ENCODE measurements around the gene SLC5A12. TPM values are rescaled to one million over a fixed set of nuclear protein-coding genes. Genes with fewer than 3 reads are reported as not detected.
"Not testable (repeated sequence)": the region's sequence is repeated elsewhere in the genome, so short reads cannot be mapped to it uniquely, and the experiment has no call there.

The SLC5A12 gene
- total RNA-seq, 1 donor from 2014 or later = not detected

DNA sequence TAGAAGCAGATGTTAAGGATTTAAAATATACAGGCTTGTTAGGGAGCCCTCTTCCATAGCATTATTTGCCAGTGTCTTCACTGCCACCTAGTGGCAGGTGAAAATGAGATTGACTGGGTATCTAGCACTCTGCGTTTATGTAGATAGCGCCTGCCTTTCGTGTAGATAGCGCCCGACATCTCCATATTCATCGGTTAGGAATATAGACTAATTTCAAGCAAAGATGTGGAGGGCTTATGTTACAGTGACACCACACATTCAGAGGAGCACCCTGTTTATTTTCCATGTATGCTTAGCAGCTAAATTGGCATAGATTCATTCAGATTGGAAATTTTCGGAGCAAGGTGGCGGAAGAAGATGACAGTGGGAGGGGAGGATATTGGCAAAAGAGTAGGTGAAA lies 72.0 kb downstream of the SLC5A12 start:
- Histone ChIP-seq H3K9me3 (no peaks in the 10 kb centered on the region), H3K27ac (no peak overlapping the region), H3K4me3 (no peak overlapping the region), H3K4me1 (no peaks in the 10 kb centered on the region), H3K36me3 (no peaks in the 10 kb centered on the region), H3K27me3 (ENCODE audit: low read depth) (no peaks in the 10 kb centered on the region)
- TF ChIP-seq, protein P1, sequence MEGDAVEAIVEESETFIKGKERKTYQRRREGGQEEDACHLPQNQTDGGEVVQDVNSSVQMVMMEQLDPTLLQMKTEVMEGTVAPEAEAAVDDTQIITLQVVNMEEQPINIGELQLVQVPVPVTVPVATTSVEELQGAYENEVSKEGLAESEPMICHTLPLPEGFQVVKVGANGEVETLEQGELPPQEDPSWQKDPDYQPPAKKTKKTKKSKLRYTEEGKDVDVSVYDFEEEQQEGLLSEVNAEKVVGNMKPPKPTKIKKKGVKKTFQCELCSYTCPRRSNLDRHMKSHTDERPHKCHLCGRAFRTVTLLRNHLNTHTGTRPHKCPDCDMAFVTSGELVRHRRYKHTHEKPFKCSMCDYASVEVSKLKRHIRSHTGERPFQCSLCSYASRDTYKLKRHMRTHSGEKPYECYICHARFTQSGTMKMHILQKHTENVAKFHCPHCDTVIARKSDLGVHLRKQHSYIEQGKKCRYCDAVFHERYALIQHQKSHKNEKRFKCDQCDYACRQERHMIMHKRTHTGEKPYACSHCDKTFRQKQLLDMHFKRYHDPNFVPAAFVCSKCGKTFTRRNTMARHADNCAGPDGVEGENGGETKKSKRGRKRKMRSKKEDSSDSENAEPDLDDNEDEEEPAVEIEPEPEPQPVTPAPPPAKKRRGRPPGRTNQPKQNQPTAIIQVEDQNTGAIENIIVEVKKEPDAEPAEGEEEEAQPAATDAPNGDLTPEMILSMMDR (IDR thresholded peaks at IDR 0.05) = peak; percentile 56
- intact Hi-C loops (cut with DNase I) = no loop called here
- peak; percentile 77 to 89 for ATAC-seq
- DNase-seq = no peak

DNA sequence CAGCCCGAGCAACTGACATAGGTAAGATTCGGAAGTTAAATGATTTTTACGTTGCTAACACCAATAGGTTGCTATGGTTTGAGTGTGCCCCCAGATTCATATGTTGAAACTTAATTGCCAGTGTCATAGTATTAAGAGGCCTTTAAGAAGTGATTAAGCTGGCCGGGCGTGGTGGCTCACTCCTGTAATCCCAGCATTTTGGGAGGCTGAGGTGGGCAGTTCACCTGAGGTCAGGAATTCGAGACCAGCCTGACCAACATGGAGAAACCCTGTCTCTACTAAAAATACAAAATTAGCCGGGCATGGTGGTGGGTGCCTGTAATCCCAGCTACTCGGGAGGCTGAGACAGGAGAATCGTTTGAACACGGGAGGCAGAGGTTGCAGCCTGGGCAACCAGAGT lies 78.5 kb downstream of the SLC5A12 start:
- H3K9me3 ChIP-seq; ATAC-seq; intact Hi-C loops (cut with DNase I); DNase-seq; H3K27ac ChIP-seq; H3K4me1 ChIP-seq; H3K4me3 ChIP-seq; H3K36me3 ChIP-seq; H3K27me3 ChIP-seq (ENCODE audit: low read depth): not testable (repeated sequence)

DNA sequence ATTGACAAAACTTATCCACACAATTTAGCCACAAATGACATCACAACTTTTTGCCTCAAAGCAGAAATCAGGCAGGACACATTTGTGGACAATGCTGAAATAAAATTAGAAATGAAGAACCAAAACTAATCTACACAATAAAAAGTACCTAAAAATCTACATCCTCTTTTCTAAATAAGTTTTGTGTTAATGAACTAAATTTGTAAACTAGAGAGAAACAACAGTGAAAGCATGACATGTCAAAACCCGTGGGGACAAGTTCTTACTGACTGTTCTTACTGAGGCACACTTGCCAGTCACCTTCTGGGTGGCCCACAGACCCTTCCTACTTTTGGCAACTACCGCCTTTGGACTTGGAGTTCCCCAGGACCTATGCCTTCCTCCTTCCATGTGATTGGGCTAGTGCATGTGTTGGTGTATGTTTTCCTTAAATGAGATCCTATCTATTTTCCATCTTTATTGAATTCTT lies 89.1 kb downstream of the SLC5A12 start:
- no peaks in the 10 kb centered on the region for H3K36me3 ChIP-seq
- H3K27ac ChIP-seq = no peak overlapping the region
- DNase-seq = no peak
- TF ChIP-seq, protein P1 (IDR thresholded peaks at IDR 0.05) = no peak
- H3K27me3 ChIP-seq (ENCODE audit: low read depth) = no peaks in the 10 kb centered on the region
- no peaks in the 10 kb centered on the region for H3K9me3 ChIP-seq
- no peaks in the 10 kb centered on the region for H3K4me1 ChIP-seq
- intact Hi-C loops (cut with DNase I) = no loop called here
- no peak overlapping the region for H3K4me3 ChIP-seq
- no peak for ATAC-seq

DNA sequence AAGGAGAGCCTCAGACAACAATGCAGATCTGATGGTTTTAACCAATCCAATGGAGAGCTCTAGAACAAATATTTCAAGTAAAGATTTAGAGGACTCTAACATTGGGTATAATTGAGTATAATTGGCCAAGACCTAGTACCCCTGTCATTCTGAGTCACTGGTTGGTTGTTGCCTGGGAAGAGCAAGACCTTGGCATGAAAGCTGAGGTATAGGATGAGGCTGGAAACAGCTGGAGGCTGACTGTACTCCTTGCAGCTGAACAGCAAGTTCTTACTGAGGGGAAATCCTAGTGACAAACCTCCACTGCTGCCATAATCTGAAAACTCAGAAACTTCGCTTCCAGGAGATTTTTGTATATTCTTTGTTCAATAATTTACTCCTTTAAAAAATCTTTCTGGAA lies 95.5 kb downstream of the SLC5A12 start:
- ATAC-seq = no peak
- Histone ChIP-seq H3K4me1 (no peaks in the 10 kb centered on the region), H3K27ac (no peak overlapping the region), H3K27me3 (ENCODE audit: low read depth) (no peaks in the 10 kb centered on the region), H3K36me3 (no peaks in the 10 kb centered on the region), H3K4me3 (no peak overlapping the region), H3K9me3 (no peaks in the 10 kb centered on the region)
- TF ChIP-seq, protein P1 (IDR thresholded peaks at IDR 0.05) = no peak
- DNase-seq = no peak
- intact Hi-C loops (cut with DNase I) = no loop called here

DNA sequence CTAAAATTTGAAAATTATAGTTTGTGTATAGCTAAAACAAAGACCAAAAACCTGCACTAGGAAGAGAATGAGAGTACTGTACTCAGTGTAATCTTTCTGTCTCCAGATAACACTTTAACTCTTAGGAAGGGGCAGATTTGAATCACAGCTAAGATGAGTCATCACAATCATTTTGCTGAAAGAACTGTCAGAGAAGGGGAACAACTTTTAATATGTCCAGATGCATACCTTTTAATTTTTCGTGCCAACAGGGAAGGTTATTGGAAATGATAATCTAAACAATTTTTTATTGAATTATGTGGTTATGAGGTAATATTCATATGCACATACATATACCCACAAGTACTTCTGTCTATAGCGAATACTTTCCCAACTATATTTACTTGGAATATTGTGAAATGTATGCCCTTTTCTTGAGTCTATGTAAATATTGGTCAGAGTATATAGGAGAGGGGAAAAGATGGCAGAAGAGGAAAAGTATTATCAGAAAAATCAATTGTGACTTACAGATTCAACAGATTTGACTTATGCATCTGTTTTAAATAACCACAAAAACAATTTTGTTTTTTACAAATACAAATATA lies 98.7 kb downstream of the SLC5A12 start:
- no peaks in the 10 kb centered on the region for H3K9me3 ChIP-seq
- no peaks in the 10 kb centered on the region for H3K36me3 ChIP-seq
- no peak overlapping the region for H3K27ac ChIP-seq
- intact Hi-C loops (cut with DNase I) = no loop called here
- no peaks in the 10 kb centered on the region for H3K4me1 ChIP-seq
- ATAC-seq (no peak), DNase-seq (no peak)
- no peak overlapping the region for H3K4me3 ChIP-seq
- H3K27me3 ChIP-seq (ENCODE audit: low read depth) = no peaks in the 10 kb centered on the region
- TF ChIP-seq, protein P1 (IDR thresholded peaks at IDR 0.05) = no peak

DNA sequence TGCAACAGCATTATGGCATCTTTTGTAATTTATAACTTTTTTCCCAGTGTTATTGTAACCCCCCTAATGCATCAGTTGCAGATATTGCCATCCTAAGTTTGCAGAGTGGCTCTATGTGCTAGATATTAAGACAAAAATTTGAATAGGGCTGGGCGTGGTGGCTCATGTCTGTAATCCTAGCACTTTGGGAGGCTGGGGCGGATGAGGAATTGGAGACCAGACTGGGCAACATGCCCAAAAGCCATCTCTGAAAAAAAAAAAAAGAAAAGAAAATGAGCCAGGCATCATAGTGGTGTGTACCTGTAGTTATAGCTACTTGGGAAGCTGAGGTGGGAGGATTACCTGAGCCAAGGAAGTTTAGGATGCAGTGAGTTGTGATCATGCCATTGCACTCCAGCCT lies 99.7 kb downstream of the SLC5A12 start:
- intact Hi-C loops (cut with DNase I) = no loop called here
- no peak for ATAC-seq
- Histone ChIP-seq H3K4me3 (no peak overlapping the region), H3K9me3 (no peaks in the 10 kb centered on the region), H3K27me3 (ENCODE audit: low read depth) (no peaks in the 10 kb centered on the region), H3K36me3 (no peaks in the 10 kb centered on the region), H3K4me1 (no peaks in the 10 kb centered on the region), H3K27ac (no peak overlapping the region)
- no peak for DNase-seq
- TF ChIP-seq, protein P1 (IDR thresholded peaks at IDR 0.05) = no peak
